ENCODE results near the gene ENTPD6.
"Not testable (repeated sequence)": the region's sequence is repeated elsewhere in the genome, so short reads cannot be mapped to it uniquely, and the experiment has no call there.

Gene ENTPD6

DNA sequence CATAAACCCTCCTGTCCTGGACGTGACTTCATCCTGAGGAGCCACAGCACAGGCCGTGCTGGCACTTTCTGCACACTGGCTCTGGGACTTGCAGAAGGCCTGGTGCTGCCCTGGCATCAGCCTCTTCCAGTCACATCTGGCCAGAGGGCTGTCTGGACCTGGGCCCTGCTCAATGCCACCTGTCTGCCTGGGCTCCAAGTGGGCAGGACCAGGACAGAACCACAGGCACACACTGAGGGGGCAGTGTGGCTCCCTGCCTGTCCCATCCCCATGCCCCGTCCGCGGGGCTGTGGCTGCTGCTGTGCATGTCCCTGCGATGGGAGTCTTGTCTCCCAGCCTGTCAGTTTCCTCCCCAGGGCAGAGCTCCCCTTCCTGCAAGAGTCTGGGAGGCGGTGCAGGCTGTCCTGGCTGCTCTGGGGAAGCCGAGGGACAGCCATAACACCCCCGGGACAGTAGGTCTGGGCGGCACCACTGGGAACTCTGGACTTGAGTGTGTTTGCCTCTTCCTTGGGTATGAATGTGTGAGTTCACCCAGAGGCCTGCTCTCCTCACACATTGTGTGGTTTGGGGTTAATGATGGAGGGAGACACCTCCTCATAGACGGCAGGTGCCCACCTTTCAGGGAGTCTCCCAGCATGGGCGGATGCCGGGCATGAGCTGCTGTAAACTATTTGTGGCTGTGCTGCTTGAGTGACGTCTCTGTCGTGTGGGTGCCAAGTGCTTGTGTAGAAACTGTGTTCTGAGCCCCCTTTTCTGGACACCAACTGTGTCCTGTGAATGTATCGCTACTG, 30.3 kb downstream of the ENTPD6 start:
- no peak for DNase-seq

DNA sequence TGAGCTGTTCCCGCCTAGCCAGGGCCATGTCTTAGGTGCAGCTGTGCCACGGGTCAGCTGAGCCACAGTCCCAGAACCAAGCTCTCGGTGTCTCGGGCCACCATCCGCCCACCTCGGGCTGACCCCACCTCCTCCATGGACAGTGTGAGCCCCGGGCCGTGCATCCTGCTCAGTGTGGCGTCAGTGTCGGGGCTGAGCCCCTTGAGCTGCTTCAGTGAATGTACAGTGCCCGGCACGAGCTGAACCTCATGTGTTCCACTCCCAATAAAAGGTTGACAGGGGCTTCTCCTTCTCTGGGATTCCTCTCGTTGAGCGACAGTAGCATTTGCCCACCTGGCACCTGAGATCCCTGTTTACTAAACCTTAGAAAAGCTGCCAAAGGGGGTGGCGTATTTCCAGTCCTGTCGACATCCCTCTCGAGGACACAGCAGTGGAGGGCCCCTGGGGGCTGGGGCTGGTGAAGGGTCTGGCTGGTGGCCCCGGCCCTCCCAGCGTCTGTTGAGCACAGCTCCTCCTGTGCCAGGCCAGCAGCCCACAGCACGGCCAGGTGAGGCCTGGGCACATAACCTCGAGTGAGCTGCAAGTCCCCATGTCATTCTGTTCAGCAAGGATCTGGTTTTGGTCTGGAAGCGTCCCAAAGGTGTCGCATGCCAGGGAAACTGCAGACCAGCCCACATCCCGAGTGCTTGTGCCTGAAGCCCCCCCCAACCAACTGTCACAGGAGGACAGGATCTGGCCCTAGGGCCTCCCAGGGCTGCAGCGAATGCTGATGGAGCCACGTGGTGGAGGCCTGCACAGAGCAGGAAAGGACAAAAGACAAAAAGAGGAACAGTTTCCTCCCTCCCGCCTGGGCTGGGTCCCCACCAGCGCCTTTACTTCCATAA, 31.2 kb downstream of the ENTPD6 start:
- DNase-seq = no peak

DNA sequence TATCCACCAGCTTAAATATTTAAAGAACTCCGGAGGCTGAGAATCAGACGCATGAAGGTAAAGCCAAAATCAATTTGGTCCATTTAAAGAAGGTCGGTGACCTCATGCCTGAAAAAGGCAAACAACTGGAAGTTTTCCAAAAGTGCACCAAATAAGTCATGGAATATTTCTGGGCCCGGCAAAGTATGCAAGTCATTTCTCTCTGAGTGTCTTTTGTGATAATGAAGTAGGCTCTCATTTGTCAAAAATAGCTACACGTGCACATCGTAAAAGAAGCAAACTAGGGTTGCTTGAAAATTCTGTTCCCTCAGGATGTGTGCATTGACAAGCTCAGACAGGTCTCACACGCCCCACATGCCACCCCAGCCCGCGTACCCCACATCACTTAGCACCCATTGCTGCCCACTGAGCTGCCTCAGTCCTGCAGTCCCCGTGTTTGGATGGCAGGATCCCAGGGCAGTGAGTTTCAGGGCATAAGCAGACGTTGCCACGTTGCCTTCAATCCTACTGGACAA, 31.9 kb downstream of the ENTPD6 start:
- peak; percentile 89 for DNase-seq

DNA sequence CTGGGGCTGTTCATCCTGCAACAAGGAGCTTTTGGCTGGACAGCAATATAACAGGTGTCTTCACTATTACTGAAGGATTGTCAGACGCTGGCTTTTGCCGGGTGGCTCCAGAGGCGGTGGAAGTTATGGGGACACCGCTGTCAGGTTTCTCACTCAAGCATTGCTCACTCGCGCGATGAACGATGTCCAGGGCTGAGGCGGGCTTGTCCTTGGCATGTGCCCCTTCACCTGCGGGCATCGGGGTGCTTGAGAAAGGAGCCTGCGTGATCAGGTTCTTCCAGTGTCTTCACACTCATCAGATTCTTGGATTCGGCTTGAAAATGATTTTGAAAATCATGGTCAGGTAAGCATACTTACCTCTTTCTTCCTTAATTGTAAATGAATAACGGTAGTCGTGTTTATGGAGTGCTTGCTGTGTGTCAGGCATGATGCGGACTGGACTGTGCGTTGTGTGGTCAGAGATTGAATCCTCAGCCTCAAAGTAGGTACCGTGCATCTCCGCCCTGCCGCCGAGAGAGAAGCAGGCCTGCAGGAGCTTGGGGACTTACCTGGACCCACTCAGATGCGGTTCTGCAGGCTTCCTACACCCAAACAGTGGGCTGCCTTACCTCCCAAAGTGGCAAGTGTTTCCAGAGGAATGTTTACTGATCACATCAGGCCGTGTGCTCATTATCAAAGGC, 34.1 kb downstream of the ENTPD6 start:
- no peak for DNase-seq

DNA sequence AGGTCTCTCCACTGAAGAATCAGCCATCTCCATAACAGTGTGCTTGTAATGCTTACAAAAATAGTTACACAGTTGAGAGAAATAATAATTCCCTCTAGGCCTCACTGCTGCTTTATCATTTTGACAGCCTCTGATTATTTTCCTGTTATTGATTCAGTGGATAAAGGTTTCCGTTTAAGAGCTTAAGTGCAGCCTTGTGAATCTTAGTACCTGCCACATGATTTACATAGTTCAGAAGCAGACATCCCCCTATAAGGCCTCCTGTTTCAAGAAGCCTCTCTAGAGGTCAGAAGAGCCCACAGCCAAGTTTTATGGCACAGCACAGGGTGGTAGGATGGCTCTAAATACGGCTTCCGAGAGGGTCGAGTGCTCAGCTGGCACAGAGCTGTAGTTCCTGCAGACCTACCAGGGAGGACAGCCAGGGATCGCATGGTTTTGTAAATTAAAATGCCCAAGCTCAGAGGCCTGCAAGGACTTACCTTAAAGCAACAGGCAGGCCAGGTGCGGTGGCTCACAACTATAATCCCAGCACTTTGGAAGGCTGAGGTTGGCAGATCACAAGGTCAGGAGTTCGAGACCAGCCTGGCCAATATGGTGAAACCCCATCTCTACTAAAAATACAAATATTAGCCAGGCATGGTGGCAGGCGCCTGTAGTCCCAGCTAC, 34.8 kb downstream of the ENTPD6 start:
- DNase-seq = no peak

DNA sequence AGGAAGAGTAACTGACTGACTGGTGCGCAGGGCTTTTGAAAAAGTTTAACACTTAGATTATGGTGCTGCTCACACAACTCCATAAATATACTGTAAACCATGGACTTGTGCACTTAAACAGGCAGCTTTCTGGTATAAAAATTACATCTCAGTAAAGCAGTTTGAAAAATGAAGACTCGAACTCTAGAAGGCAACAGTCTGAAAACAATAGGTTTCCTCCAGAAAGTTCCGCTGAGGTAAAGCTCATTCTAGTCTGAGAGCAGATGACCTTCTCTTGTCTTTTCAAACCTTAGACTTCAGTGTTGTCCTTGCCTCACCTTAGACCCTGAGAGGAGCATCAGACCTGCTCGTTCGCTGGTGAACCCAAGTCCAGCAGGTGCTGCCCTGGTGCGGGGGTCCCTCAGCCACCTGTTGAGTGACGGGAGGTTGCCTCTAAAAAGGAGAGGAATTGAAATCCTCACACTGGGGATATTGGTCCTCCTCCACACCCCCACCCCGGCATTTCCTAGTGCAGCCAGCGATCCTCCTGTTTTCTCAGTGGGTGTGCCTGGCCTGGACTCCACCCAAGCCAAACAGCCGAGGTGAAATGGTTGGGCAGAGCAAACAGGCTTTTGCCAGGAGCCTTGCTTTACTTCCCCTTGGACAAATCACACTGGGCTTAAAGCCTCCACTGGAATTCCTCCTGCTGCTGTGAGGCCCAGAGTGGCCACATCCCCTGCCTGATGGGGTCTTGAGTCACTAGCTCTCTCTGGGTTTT, 37.7 kb downstream of the ENTPD6 start:
- DNase-seq = peak; percentile 78

DNA sequence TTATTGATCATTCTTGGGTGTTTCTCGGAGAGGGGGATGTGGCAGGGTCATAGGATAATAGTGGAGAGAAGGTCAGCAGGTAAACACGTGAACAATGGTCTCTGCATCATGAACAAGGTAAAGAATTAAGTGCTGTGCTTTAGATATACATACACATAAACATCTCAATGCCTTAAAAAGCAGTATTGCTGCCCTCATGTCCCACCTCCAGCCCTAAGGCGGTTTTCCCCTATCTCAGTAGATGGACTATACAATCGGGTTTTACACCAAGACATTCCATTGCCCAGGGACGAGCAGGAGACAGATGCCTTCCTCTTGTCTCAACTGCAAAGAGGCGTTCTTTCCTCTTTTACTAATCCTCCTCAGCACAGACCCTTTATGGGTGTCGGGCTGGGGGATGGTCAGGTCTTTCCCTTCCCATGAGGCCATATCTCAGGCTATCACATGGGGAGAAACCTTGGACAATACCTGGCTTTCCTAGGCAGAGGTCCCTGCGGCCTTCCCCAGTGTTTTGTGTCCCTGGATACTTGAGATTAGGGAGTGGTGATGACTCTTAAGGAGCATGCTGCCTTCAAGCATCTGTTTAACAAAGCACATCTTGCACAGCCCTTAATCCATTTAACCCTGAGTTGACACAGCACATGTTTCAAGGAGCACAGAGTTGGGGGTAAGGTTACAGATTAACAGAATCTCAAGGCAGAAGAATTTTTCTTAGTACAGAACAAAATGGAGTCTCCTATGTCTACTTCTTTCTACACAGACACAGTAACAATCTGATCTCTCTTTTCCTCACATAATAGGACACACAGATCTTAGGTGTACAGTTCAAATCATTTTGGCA, 38.7 kb downstream of the ENTPD6 start:
- not testable (repeated sequence) for DNase-seq

DNA sequence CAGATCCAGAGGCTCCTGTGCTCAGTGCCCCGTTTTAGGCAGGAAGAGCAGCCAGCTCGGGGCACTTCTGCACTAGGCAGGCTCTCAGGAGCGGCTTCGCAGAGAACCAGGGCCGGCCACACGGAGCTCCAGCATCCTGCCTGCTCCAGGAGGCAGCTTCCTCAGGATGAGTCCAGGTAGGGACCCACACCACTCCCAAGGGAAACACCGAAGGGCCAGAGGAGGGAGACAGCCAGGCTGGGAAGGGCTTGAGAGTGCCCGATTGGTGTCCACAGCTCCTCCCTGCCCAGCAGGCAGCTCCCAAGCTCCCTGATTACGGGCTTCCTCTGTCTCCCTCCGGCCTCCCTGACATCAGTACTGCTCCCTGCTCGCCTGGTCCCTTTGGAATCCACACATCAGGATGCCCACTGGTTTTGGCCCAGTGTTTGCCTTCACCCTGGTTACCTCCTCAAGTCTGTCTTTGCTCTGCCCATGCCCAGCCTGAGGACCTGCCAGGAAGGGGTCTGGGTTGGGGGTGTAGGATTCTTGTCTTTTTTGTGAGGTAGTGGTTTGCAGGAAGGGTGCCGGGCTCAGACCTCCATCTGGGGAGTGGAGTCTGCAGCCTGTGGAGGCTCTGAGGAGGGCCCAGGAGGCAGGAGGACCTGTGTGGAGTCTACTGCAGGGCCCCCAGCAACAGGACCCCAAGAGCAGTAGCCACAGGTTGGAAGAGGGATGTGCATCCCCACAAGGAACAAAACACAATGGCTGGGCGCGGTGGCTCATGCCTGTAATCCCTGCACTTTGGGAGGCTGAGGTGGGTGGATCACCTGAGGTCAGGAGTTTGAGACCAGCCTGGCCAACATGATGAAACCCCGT, 41.2 kb downstream of the ENTPD6 start:
- peak; percentile 10 for DNase-seq

DNA sequence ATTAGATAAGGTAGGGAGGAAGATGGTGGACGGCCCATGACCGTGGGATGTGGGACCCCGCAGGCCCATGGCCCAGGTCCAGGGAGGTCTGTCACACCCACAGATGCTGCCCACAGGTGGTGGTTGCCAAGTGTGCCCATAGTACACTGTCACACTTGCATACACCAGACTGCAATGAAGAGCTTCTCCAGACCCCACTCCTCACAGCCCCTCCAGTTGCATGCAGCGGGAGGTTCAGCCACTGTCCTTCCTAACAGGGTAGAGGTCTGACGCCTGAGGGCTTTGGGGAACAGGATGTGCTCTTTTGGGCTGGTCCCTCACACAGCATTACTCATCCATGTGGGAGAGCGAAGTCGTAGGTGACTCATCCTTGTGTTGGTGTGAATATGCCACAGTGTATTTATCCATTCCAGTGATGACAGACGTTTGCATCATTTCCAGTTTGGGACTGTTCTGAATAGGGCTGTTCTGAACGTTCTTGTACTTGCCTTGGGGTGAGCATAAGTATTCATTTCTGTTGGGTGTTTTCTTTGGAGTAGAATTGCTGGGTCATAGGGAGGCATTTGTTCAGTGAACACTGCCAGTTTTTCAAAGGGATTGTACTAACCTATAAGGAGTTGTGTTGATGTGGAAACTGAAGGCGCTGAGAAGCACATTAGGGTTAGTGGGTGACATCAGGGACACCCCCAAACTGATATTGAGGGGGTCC, 42.3 kb downstream of the ENTPD6 start:
- DNase-seq = peak; percentile 100

DNA sequence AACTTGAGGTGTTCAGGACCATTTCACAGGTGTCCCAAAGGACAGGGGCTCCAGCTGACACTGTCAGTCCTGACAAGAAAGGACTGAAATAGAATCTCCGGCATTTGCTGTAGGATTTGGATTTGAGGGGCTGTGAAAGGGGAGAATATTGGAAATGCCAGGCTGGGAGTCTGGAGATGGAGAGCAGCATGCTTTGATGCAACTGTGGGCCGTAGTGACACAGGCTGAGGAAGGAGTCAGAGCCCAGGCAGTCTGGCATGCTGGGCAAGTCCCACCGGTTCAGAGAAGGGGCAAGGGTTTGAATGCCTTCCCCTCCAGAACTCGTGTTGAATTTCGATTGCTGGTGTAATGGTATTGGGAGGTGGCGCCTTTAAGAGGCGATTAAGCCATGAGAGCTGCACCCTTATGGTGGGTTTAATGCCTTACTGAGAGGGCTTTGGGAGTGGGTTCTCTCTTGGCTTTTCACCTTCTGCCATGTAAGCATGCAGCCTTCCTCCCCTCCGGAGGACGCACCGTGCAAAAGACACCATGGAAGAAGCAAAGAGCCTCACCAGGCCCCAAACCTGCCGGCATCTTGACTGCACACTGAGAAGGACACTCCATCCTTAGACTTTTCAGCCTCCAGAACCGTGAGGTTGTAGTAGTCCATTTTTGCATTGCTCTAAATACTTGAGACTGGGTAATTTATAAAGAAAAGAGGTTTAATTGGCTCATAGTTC, 43.0 kb downstream of the ENTPD6 start:
- peak; percentile 63 for DNase-seq

DNA sequence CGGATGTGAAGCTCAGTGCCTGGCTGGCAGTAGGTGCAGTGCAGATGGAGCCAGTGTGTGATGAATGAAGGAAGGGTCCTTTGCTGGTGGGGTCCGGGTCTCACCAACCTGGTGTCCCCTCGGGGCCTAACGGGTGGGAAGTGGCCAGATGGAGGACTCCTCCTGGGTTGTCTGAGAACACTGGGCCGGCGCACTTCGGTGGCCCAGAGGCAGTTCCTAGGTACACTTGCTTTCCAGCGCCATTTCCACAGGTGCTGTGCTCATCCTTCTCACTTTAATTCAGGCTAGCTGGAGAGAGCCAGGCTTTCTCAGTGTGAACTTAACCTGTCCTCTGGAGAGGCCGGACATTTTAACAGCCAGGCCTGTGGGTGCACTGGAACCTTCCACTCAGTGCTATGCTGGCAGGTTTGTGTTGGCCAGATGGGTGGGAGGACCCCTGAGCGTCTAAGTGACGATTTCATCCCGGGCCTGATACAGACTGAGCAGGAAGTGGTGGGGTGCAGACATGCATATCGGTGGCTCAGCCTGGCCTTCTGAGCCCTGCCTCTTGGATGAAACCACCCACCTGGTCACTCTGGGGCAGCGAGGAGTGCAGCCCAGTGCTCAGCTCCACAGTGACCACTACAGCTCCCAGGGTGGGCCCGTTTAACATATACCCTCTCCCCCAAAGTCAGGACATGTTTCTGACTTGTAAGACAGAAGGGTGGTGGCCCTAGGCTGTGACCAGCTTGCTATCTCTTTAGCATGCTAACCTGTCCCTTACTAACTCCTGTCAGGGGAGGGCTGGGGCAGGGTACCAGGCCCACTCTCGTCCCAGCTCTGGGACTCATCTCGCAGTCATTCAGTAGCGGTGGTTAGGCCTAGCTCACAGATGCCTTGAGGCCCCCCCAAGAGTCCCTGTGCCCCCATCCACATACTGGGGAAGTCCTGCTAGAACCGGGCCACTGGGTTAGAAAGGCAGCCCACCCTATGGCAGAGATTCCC, 44.2 kb downstream of the ENTPD6 start:
- no peak for DNase-seq

DNA sequence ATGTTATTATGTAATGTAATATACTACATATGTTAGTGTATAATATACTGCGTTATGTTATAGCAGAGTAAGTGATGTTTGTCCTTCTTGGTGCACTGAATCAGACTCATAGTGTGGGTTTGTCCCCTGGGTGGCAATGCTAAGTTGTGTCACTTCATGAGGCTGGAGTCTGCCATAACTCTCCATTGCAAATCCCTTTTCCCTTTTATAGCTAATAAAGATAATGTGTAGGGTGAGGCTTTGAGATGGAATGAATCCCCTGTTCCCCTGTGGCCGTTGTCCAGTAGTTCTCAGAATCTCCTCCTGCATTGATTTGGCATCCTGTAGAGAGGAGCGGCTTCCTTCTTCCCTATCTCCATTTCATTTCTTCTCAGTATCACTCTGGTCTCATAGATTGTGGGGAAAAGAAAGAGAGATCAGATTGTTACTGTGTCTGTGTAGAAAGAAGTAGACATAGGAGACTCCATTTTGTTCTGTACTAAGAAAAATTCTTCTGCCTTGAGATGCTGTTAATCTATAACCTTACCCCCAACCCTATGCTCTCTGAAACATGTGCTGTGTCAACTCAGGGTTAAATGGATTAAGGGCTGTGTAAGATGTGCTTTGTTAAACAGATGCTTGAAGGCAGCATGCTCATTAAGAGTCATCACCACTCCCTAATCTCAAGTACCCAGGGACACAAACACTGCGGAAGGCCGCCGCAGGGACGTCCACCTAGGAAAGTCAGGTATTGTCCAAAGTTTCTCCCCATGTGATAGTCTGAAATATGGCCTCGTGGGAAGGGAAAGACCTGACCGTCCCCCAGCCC, 45.5 kb downstream of the ENTPD6 start:
- DNase-seq = not testable (repeated sequence)

DNA sequence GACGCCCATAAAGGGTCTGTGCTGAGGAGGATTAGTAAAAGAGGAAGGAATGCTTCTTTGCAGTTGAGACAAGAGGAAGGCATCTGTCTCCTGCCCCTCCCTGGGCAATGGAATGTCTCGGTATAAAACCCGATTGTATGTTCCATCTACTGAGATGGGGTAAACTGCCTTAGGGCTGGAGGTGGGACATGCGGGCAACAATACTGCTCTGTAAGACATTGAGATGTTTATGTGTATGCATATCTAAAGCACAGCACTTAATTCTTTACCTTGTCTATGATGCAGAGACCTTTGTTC, 46.1 kb downstream of the ENTPD6 start:
- DNase-seq = not testable (repeated sequence)

DNA sequence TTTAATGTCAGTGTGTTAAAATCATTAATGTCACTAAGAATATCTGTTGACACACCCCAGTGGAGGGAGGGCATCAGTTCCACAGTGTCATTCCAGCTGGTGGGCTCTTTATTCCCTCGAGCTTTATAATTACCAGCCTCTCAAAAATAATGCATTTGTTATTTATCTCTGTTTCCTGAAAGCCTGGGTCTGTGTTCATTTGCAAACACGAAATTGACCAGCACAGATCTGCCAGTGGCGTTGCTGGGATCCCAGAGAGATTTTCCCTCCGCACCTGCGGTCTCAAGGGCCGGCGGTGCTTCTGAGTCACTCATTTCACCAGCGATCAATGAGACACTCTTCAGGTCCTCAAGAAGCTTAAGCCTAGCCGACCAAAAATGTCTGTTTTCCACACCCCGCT, 46.7 kb downstream of the ENTPD6 start:
- DNase-seq = no peak

DNA sequence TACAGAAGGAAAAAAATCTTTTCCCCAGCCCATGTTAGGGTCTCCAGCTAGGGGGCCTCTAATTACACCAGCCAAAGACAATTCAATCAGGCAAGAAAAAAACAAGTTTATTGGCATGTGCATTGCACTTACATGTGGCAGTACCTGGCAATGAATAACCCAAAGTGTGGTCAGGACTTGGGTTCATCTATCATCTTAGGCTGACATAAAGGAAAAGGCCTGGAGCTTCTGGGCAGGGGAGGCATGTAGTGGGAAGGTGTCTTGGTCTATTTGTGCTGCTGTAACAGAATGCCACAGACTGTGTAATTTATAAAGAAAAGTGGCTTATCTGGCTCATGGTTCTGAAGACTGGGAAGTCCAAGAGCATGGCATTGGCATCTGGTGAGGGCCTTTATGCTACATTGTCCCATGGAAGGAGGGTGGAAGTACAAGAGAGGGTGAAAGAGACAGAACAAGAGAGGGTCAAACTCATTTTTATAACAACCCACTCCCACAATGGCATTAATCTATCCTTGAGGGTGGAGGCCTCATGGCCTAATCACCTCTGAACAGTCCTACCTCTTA, 48.0 kb downstream of the ENTPD6 start:
- no peak for DNase-seq

DNA sequence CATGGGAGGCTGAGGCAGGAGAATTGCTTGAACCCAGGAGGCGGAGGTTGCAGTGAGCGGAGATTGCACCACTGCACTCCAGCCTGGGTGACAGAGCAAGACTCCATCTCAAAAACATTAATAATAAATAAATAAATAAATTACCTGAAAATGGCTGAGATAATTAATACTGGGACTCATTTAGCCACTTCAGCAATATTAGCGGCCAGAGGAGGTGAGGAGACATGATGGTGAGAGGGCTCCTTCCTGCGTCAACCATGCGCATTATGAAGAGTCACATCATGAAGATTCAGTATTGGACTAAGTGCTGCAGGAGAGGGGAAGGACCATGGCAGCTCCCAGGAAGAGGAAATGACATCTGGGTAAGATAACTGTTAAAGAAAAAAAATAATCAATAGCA, 49.5 kb downstream of the ENTPD6 start:
- no peak for DNase-seq
